Endothelial cell of umbilical vein (primary cell): ENCODE measurements around the gene APBA2. TPM values are rescaled to one million over a fixed set of nuclear protein-coding genes. Genes with fewer than 3 reads are reported as not detected.

Source experiments
- BruUV-seq: library from RNA; stranded (reverse); fragments of 400-500 nt; replicated peaks from 2 replicates; lab custom pipeline; 2021; lab: Mats Ljungman, UMichigan
- CTCF ChIA-PET: fragments of 300-600, 350-600 bp; sonication (Branson Sonifier 250); formaldehyde crosslinking; loops from one replicate; lab custom pipeline; 2021; ENCODE audit warnings: antibody characterized with exemption, inconsistent platforms; lab: Charles Lee
- POLR2A ChIA-PET: fragments of 300-600, 350-600 bp; sonication (Branson Sonifier 250); formaldehyde crosslinking; loops from one replicate; lab custom pipeline; 2021; ENCODE audit warnings: antibody characterized with exemption, inconsistent platforms; lab: Charles Lee
- DNase-seq: peaks from one replicate; pipeline ENCODE4 v3.0.0-alpha.2; 2011; ENCODE audit warnings: low read depth, low spot score
- FAIRE-seq: peaks from 2 replicates; lab custom pipeline; 2011; peaks lifted over from hg19 to GRCh38; lab: Jason Lieb, UNC
- H2AFZ ChIP-seq: 2 replicates; pipeline ENCODE4 v1.6.0; 2012; ENCODE audit warnings: low read depth, low read length, control low read depth, inconsistent platforms
- H3K27ac ChIP-seq: 2 replicates; pipeline ENCODE4 v1.5.1; 2011; ENCODE audit warnings: low read depth, mild to moderate bottlenecking, control low read depth, low read length, moderate library complexity; ENCODE audit not compliant: insufficient read depth
- H3K27me3 ChIP-seq, 2 experiments: 2 replicates each; pipeline versions ENCODE4 v1.6.0 to v1.6.1; 2011; ENCODE audit warnings: low read length in 2 of 2, mixed read lengths in 1 of 2; ENCODE audit not compliant: control insufficient read depth in 2 of 2, insufficient read depth in 2 of 2
- H3K36me3 ChIP-seq, 2 experiments: 2 replicates in 1 of 2; 3 replicates in 1 of 2; pipeline ENCODE4 v1.5.1; 2011; ENCODE audit warnings: low read length in 2 of 2, mild to moderate bottlenecking in 1 of 2, moderate library complexity in 1 of 2; ENCODE audit not compliant: control insufficient read depth in 2 of 2, insufficient read depth in 2 of 2; ENCODE audit errors: extremely low read depth in 1 of 2
- H3K4me1 ChIP-seq: 3 replicates; pipeline ENCODE4 v1.5.1; 2011; ENCODE audit warnings: mild to moderate bottlenecking, low read length; ENCODE audit not compliant: control insufficient read depth, insufficient read depth; ENCODE audit errors: extremely low read depth
- H3K4me2 ChIP-seq: 2 replicates; pipeline ENCODE4 v1.6.1; 2011; ENCODE audit warnings: low read length, control low read depth, mixed read lengths; ENCODE audit not compliant: insufficient read depth
- H3K4me3 ChIP-seq, 3 experiments: fragments of 200-600 bp in 1 of 3; sonication (generic), shearing (Covaris generic) in 1 of 3; replicated peaks in 1 of 3; 2 replicates each; pipeline ENCODE4 v1.5.1; 2011 to 2016; ENCODE audit warnings: control low read depth in 3 of 3, low read length in 3 of 3, mild to moderate bottlenecking in 2 of 3, inconsistent platforms in 1 of 3, low read depth in 1 of 3, moderate library complexity in 1 of 3; ENCODE audit not compliant: insufficient read depth in 1 of 3
- H3K79me2 ChIP-seq: 2 replicates; pipeline ENCODE4 v1.6.0; 2012; ENCODE audit warnings: low read length, inconsistent platforms; ENCODE audit not compliant: control insufficient read depth, insufficient read depth
- H3K9ac ChIP-seq: replicated peaks from 2 replicates; pipeline ENCODE3; 2011; ENCODE audit warnings: low read length, control low read depth; ENCODE audit not compliant: insufficient read depth; ENCODE audit errors: extremely low read depth
- H3K9me1 ChIP-seq: replicated peaks from 3 replicates; pipeline ENCODE4 v1.6.0; 2011; ENCODE audit warnings: mild to moderate bottlenecking, low read length; ENCODE audit not compliant: control insufficient read depth, insufficient read depth; ENCODE audit errors: extremely low read depth
- H3K9me3 ChIP-seq: replicated peaks from 2 replicates; pipeline ENCODE4 v1.5.1; 2012; ENCODE audit warnings: low read length, inconsistent platforms; ENCODE audit not compliant: control insufficient read depth, insufficient read depth
- H4K20me1 ChIP-seq: replicated peaks from 2 replicates; pipeline ENCODE3; 2011; ENCODE audit warnings: mild to moderate bottlenecking, low read length; ENCODE audit not compliant: control insufficient read depth, insufficient read depth; ENCODE audit errors: extremely low read depth
- CTCF ChIP-seq, 2 donors: IDR thresholded peaks; 1 replicate in 1 of 2; 2 replicates in 1 of 2; pipeline ENCODE4 v1.5.1; 2011; ENCODE audit warnings: low read length in 2 of 2, mild to moderate bottlenecking in 2 of 2, moderate library complexity in 2 of 2, control low read depth in 1 of 2, inconsistent platforms in 1 of 2, low read depth in 1 of 2; ENCODE audit not compliant: insufficient read depth in 1 of 2; ENCODE audit errors: extremely low read depth in 1 of 2
- EZH2 ChIP-seq: IDR thresholded peaks from 2 replicates; pipeline ENCODE4 v1.6.1; 2012; ENCODE audit warnings: borderline replicate concordance, low read depth, mild to moderate bottlenecking, moderate library complexity, low read length, inconsistent platforms; ENCODE audit not compliant: severe bottlenecking
- FOS ChIP-seq: IDR thresholded peaks from 2 replicates; pipeline ENCODE4 v1.6.1; 2011; ENCODE audit warnings: mild to moderate bottlenecking, low read length, moderate library complexity, borderline replicate concordance; ENCODE audit not compliant: insufficient read depth
- GATA2 ChIP-seq: IDR thresholded peaks from 2 replicates; pipeline ENCODE4 v1.7.0; 2011; ENCODE audit warnings: low read depth, mild to moderate bottlenecking, moderate library complexity, mixed read lengths, low read length; ENCODE audit not compliant: insufficient read length, insufficient read depth
- JUN ChIP-seq: IDR thresholded peaks from 2 replicates; pipeline ENCODE4 v1.6.1; 2011; ENCODE audit warnings: borderline replicate concordance, low read depth; ENCODE audit not compliant: insufficient read length, insufficient read depth
- MAX ChIP-seq: IDR thresholded peaks from 2 replicates; pipeline ENCODE4 v1.6.1; 2011; ENCODE audit not compliant: insufficient read depth, insufficient read length
- MYC ChIP-seq: IDR thresholded peaks from one replicate; pipeline ENCODE4 v1.6.1; 2011; ENCODE audit warnings: mild to moderate bottlenecking, low read depth, low read length
- POLR2A ChIP-seq: IDR thresholded peaks from 2 replicates; pipeline ENCODE4 v1.6.1; 2012; ENCODE audit warnings: low read depth, mild to moderate bottlenecking, control low read depth, low read length
- POLR2AphosphoS5 ChIP-seq: IDR thresholded peaks from 2 replicates; pipeline ENCODE4 v1.6.1; 2012; ENCODE audit warnings: low read depth, mild to moderate bottlenecking, control low read depth, low read length, moderate library complexity; ENCODE audit not compliant: insufficient read depth
- dilution Hi-C: fragments of 300-500 bp; cut with MboI; formaldehyde crosslinking; loops from one replicate; pipeline ENCODE4 v1.15.0; 2019; ENCODE audit warnings: low sequenced_read_pairs; ENCODE audit not compliant: extremely low pct_ligation_motif_present
- intact Hi-C: fragments of 100-400 bp; cut with micrococcal nuclease; formaldehyde crosslinking; loops from one replicate; pipeline ENCODE4 v1.10.0; 2022
- polyA plus RNA-seq, 4 experiments: library from polyadenylated mRNA; depleted of rRNA in 3 of 4; stranded (reverse) in 3 of 4; unstranded in 1 of 4; fragments of >200 nt; gene quantifications; 2 replicates each; pipeline versions ENCODE4 v1.2.1 to v1.2.3, GENCODE V29; 2011 to 2012; ENCODE audit warnings: missing spikeins in 1 of 4
- total RNA-seq: library from RNA; stranded (reverse); gene quantifications from 2 replicates; pipeline ENCODE4 v1.2.3, GENCODE V29; 2021

The APBA2 gene
- total and polyA plus RNA-seq, 2 donors (not counting 3 experiments of a cell fraction or from before 2014, with no cell fraction given) = 5.7 to 11.1 TPM

- dilution Hi-C loops = no loop called here
- no peak for TF ChIP-seq CTCF (IDR thresholded peaks at IDR 0.05; ENCODE audit: extremely low read depth in 1 of 2, insufficient read depth in 1 of 2, low read depth in 1 of 2, low read length in 2 of 2)
- no peak for TF ChIP-seq GATA2
- TF ChIP-seq FOS = no peak
- TF ChIP-seq MYC = no peak
- no peak for TF ChIP-seq JUN
- TF ChIP-seq MAX = no peak
- TF ChIP-seq POLR2A = no peak
- TF ChIP-seq EZH2 = no peak
- TF ChIP-seq POLR2AphosphoS5 = no peak
- intact Hi-C loops = loop anchor here (10.0 kb wide), 1 partner anchor 56 kb away; no protein-coding TSS in a partner anchor
- Histone ChIP-seq H3K36me3 (no peaks in the 10 kb centered on the region), H3K4me1 (no peaks in the 10 kb centered on the region), H3K4me2 (no peak overlapping the region), H3K27me3 (no peaks in the 10 kb centered on the region), H3K9me3 (no peaks in the 10 kb centered on the region), H4K20me1 (no peaks in the 10 kb centered on the region), H3K9ac (no peak overlapping the region), H3K27ac (no peak overlapping the region), H2AFZ (no peak overlapping the region), H3K9me1 (no peaks in the 10 kb centered on the region), H3K4me3 (no peak overlapping the region), H3K79me2 (no peaks in the 10 kb centered on the region)
- no peak for DNase-seq
- CTCF ChIA-PET = no interaction called here
- POLR2A ChIA-PET = no interaction called here
- no TSS peak for BruUV-seq
- FAIRE-seq = no peak
Observed at GRCh38 chr15:29018995-29019976, 133.5 kb downstream of the APBA2 start.
